HepG2 (cell line): Measurements from ENCODE around the gene SUSD3. TPM values are rescaled to one million over a fixed set of nuclear protein-coding genes. Genes with fewer than 3 reads are reported as not detected.

Experiments
- CREM ChIP-seq, 2 experiments: sonication (generic) in 1 of 2; formaldehyde crosslinking in 1 of 2; IDR thresholded peaks; 2 replicates each; pipeline versions ENCODE4 v1.4.0 to v1.6.1; 2016 to 2020; ENCODE audit warnings: antibody characterized with exemption in 1 of 2, mild to moderate bottlenecking in 1 of 2, missing genetic modification reagents in 1 of 2
- NCOA2 ChIP-seq: sonication (generic); formaldehyde crosslinking; IDR thresholded peaks from 2 replicates; pipeline ENCODE4 v1.8.0; 2022; ENCODE audit warnings: inconsistent platforms
- TBX3 ChIP-seq: fragments of 450-650 bp; IDR thresholded peaks from 2 replicates; pipeline ENCODE4 v1.6.1; 2017; ENCODE audit warnings: antibody characterized with exemption, mild to moderate bottlenecking, inconsistent platforms, borderline replicate concordance
- U2AF1 ChIP-seq: fragments of 200-400 bp; formaldehyde crosslinking; optimal IDR thresholded peaks from 2 replicates; pipeline ENCODE3; 2017; ENCODE audit warnings: mild to moderate bottlenecking, low read depth, low read length
- ZBED4 ChIP-seq: sonication (generic); formaldehyde crosslinking; IDR thresholded peaks from 2 replicates; pipeline ENCODE4 v1.4.0; 2020; ENCODE audit warnings: missing genetic modification reagents, borderline replicate concordance
- ZBTB44 ChIP-seq: sonication (generic); formaldehyde crosslinking; IDR thresholded peaks from 2 replicates; pipeline ENCODE4 v1.4.0; 2020; ENCODE audit warnings: missing genetic modification reagents
- ZNF30 ChIP-seq: sonication (generic); formaldehyde crosslinking; IDR thresholded peaks from 2 replicates; pipeline ENCODE4 v1.5.0; 2020; ENCODE audit warnings: mild to moderate bottlenecking, missing genetic modification reagents
- ZSCAN5A ChIP-seq: sonication (generic); formaldehyde crosslinking; IDR thresholded peaks from 2 replicates; pipeline ENCODE4 v1.8.0; 2022; ENCODE audit warnings: mild to moderate bottlenecking, missing genetic modification reagents, borderline replicate concordance
- polyA plus RNA-seq, 8 experiments: library from polyadenylated mRNA; depleted of rRNA in 3 of 8; stranded (reverse) in 7 of 8; unstranded in 1 of 8; fragments of >200 nt; fragmentation: Illumina TruSeq in 4 of 8; extraction: Trizol in 4 of 8; gene quantifications; 2 replicates each; pipeline versions ENCODE4 v1.2.1 to v1.2.3, GENCODE V29; 2011 to 2016; ENCODE audit warnings: low read depth in 4 of 8, missing spikeins in 1 of 8, mixed read lengths in 1 of 8; ENCODE audit not compliant: insufficient read depth in 1 of 8
- total RNA-seq, 5 experiments: library from RNA; depleted of rRNA; stranded (reverse); fragments of >200 nt; fragmentation: Illumina TruSeq; extraction: Trizol; gene quantifications; 2 replicates each; pipeline ENCODE4 v1.2.3, GENCODE V29; 2016; ENCODE audit warnings: low read depth in 1 of 5

SUSD3 gene
- total and polyA plus RNA-seq, 2 of the 13 experiments (the other 11 are each of a cell fraction or from before 2014, with no cell fraction given) = 7.0 to 9.1 TPM

- TF ChIP-seq TBX3 (peak; percentile 41; the same call in 1 of the 2 replicates), CREM (IDR thresholded peaks at IDR 0.05) (peak; percentile 85), CREM (CRISPR knock-in tag; IDR thresholded peaks at IDR 0.05) (no peak), ZNF30 (CRISPR knock-in tag) (no peak), NCOA2 (CRISPR knock-in tag) (0 out of 2 replicates have a peak, but pooled peaks have one; percentile 35), ZBTB44 (CRISPR knock-in tag) (no peak), ZSCAN5A (no peak), U2AF1 (no peak), ZBED4 (CRISPR knock-in tag) (peak; percentile 71; the same call in 1 of the 2 replicates)
These were observed 68.4 kb downstream of the SUSD3 start (continued) for GRCh38 chr9:93126825-93127368.
